Left forelimb (tissue), 1 donor: ENCODE measurements around the gene KCTD10.
A peak's percentile ranks its signal among the peaks of the same experiment; 100 is the strongest.
"Not testable (repeated sequence)": the region's sequence is repeated elsewhere in the genome, so short reads cannot be mapped to it uniquely, and the experiment has no call there.

Source experiments
- DNase-seq: peaks from one replicate; pipeline ENCODE4 v3.0.0-alpha.2; 2018; ENCODE audit warnings: low spot score

The KCTD10 gene

GRCh38 chr12:109448707-109449390, 28.3 kb downstream of the KCTD10 start:
- DNase-seq = no peak

GRCh38 chr12:109448272-109448671, 28.8 kb downstream of the KCTD10 start:
- DNase-seq = no peak

GRCh38 chr12:109447482-109447881, 29.6 kb downstream of the KCTD10 start:
- DNase-seq = no peak

GRCh38 chr12:109446869-109447268, 30.2 kb downstream of the KCTD10 start:
- no peak for DNase-seq

GRCh38 chr12:109445191-109445609, 31.9 kb downstream of the KCTD10 start:
- DNase-seq = no peak

- no peak for DNase-seq
Observed at GRCh38 chr12:109444259-109444658, 32.8 kb downstream of the KCTD10 start.

GRCh38 chr12:109443794-109444193, 33.3 kb downstream of the KCTD10 start:
- no peak for DNase-seq

GRCh38 chr12:109440851-109441490, 36.1 kb downstream of the KCTD10 start:
- DNase-seq = no peak

- DNase-seq = not testable (repeated sequence)
Observed at GRCh38 chr12:109439951-109440350, 37.1 kb downstream of the KCTD10 start.

- DNase-seq = no peak
Observed at GRCh38 chr12:109439181-109439580, 37.9 kb downstream of the KCTD10 start.

- DNase-seq = no peak
Observed at GRCh38 chr12:109436188-109436560, 40.9 kb downstream of the KCTD10 start.

GRCh38 chr12:109435428-109436187, 41.5 kb downstream of the KCTD10 start:
- DNase-seq = no peak

- DNase-seq = no peak
Observed at GRCh38 chr12:109434582-109434981, 42.5 kb downstream of the KCTD10 start.

- no peak for DNase-seq
Observed at GRCh38 chr12:109433618-109434017, 43.5 kb downstream of the KCTD10 start.

- DNase-seq = peak; percentile 78
Observed at GRCh38 chr12:109432842-109433304, 44.2 kb downstream of the KCTD10 start.

GRCh38 chr12:109432431-109432830, 44.7 kb downstream of the KCTD10 start:
- no peak for DNase-seq

GRCh38 chr12:109430244-109430643, 46.9 kb downstream of the KCTD10 start:
- no peak for DNase-seq

- DNase-seq = not testable (repeated sequence)
Observed at GRCh38 chr12:109428804-109429203, 48.3 kb downstream of the KCTD10 start.

- DNase-seq = peak; percentile 74
Observed at GRCh38 chr12:109428037-109428629, 49.0 kb downstream of the KCTD10 start.

- DNase-seq = no peak
Observed at GRCh38 chr12:109423392-109423791, 53.7 kb downstream of the KCTD10 start.

GRCh38 chr12:109422251-109422650, 54.8 kb downstream of the KCTD10 start:
- DNase-seq = no peak

- no peak for DNase-seq
Observed at GRCh38 chr12:109421355-109422087, 55.6 kb downstream of the KCTD10 start.
